A673 (cell line): ENCODE results near the gene ZNF248. TPM values are rescaled to one million over a fixed set of nuclear protein-coding genes. Genes with fewer than 3 reads are reported as not detected.

Experiments
- BruUV-seq: library from RNA; stranded (reverse); fragments of 400-500 nt; replicated peaks from 2 replicates; lab custom pipeline; 2021; lab: Mats Ljungman, UMichigan
- CTCF ChIA-PET: fragments of 300-600 bp; sonication (Branson Sonifier 250); formaldehyde crosslinking; loops from one replicate; lab custom pipeline; 2022; ENCODE audit warnings: antibody characterized with exemption; lab: Charles Lee
- POLR2A ChIA-PET: fragments of 300-600 bp; sonication (Branson Sonifier 250); formaldehyde crosslinking; loops from one replicate; lab custom pipeline; 2022; ENCODE audit warnings: antibody characterized with exemption; ENCODE audit not compliant: low non-redundant PET; lab: Charles Lee
- DNase-seq: peaks from one replicate; pipeline ENCODE4 v3.0.0-alpha.2; 2015; ENCODE audit warnings: low spot score
- H3K27ac ChIP-seq: fragments of 200-600 bp; sonication (generic); 2 replicates; pipeline ENCODE4 v1.5.1; 2016; ENCODE audit warnings: mixed run types, low read depth, mild to moderate bottlenecking, mixed read lengths, antibody characterized with exemption, low read length; ENCODE audit not compliant: poor library complexity, severe bottlenecking
- H3K27me3 ChIP-seq: fragments of 200-600 bp; sonication (generic); replicated peaks from 2 replicates; pipeline ENCODE4 v1.6.1; 2017; ENCODE audit warnings: mixed run types, low read depth, mild to moderate bottlenecking, mixed read lengths, antibody characterized with exemption, low read length; ENCODE audit not compliant: insufficient read depth, poor library complexity
- H3K36me3 ChIP-seq: fragments of 200-600 bp; sonication (generic); 2 replicates; pipeline ENCODE4 v1.6.1; 2016; ENCODE audit warnings: mixed run types, mild to moderate bottlenecking, mixed read lengths, antibody characterized with exemption, low read length; ENCODE audit not compliant: insufficient read depth, poor library complexity, severe bottlenecking
- H3K4me1 ChIP-seq: fragments of 200-600 bp; sonication (generic); 2 replicates; pipeline ENCODE4 v1.6.1; 2017; ENCODE audit warnings: mixed run types, mild to moderate bottlenecking, mixed read lengths, antibody characterized with exemption, low read length; ENCODE audit not compliant: insufficient read depth, poor library complexity, severe bottlenecking
- H3K4me3 ChIP-seq: fragments of 200-600 bp; sonication (generic); 2 replicates; pipeline ENCODE4 v1.5.1; 2016; ENCODE audit warnings: low read depth, mixed run types, mild to moderate bottlenecking, mixed read lengths, low read length; ENCODE audit not compliant: poor library complexity, severe bottlenecking
- H3K9me3 ChIP-seq: fragments of 200-600 bp; sonication (generic); 2 replicates; pipeline ENCODE4 v1.6.1; 2016; ENCODE audit warnings: mixed run types, low read depth, mild to moderate bottlenecking, mixed read lengths, antibody characterized with exemption, low read length; ENCODE audit not compliant: poor library complexity, severe bottlenecking
- CTCF ChIP-seq: fragments of 300-800, 200-600 bp; sonication (generic); conservative IDR thresholded peaks from 2 replicates; pipeline ENCODE4 v1.5.1; 2017; ENCODE audit warnings: low read depth, mild to moderate bottlenecking, antibody characterized with exemption, low read length, moderate library complexity, mixed read lengths
- EZH2 ChIP-seq: fragments of 200-600 bp; sonication (generic); IDR thresholded peaks from 2 replicates; pipeline ENCODE4 v1.6.1; 2017; ENCODE audit warnings: borderline replicate concordance, low read depth, mild to moderate bottlenecking, mixed read lengths, antibody characterized with exemption, low read length; ENCODE audit not compliant: poor library complexity, severe bottlenecking
- intact Hi-C: fragments of 100-400 bp; cut with micrococcal nuclease; formaldehyde crosslinking; loops from one replicate; pipeline ENCODE4 v1.10.0; 2022; ENCODE audit not compliant: unreplicated experiment
- total RNA-seq: library from RNA; stranded (reverse); gene quantifications from 2 replicates; pipeline ENCODE4 v1.2.3, GENCODE V29; 2021

ZNF248 gene
- total RNA-seq, 1 experiment from 2014 or later = 8.7 TPM

DNA sequence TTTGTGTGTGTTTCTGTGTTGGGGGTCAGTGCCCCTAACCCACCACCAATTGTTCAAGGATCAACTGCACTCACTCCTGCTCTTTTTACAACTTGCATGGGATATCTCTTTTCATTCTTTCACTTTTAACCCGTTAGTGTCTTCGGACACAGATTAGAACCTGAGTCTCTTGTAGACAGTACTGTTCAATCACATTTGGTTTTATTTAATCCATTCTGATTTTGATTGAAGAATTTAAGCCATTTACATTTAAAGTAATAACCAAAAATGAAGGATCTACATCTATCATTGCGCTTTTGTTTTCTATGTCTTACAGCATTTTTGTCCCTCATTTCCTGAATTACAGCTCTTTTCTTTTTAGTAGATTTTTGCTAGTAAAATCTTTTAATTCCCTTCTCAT is 43.6 kb downstream of the ZNF248 start:
- BruUV-seq = no TSS peak
- peaks cover 24% of the 10 kb centered on the region for H3K9me3 ChIP-seq
- intact Hi-C loops = no loop called here
- no peak for TF ChIP-seq EZH2
- TF ChIP-seq CTCF = no peak
- no peak overlapping the region for H3K27ac ChIP-seq
- no peak overlapping the region for H3K4me3 ChIP-seq
- no peaks in the 10 kb centered on the region for H3K27me3 ChIP-seq
- no peaks in the 10 kb centered on the region for H3K4me1 ChIP-seq
- CTCF ChIA-PET = no interaction called here
- no peak for DNase-seq
- POLR2A ChIA-PET = no interaction called here
- H3K36me3 ChIP-seq = no peaks in the 10 kb centered on the region

GRCh38 chr10:37812290-37812689 is 45.1 kb downstream of the ZNF248 start:
- TF ChIP-seq EZH2 = no peak
- TF ChIP-seq CTCF = no peak
- POLR2A ChIA-PET = no interaction called here
- intact Hi-C loops = no loop called here
- peaks cover 16% of the 10 kb centered on the region for H3K9me3 ChIP-seq
- no TSS peak for BruUV-seq
- DNase-seq = no peak
- no peak overlapping the region for H3K4me3 ChIP-seq
- H3K27ac ChIP-seq = no peak overlapping the region
- H3K4me1 ChIP-seq = no peaks in the 10 kb centered on the region
- no peaks in the 10 kb centered on the region for H3K27me3 ChIP-seq
- CTCF ChIA-PET = no interaction called here
- no peaks in the 10 kb centered on the region for H3K36me3 ChIP-seq

- H3K4me1 ChIP-seq = no peaks in the 10 kb centered on the region
- ChIA-PET CTCF (no interaction called here), POLR2A (no interaction called here)
- DNase-seq = no peak
- H3K4me3 ChIP-seq = no peak overlapping the region
- H3K27me3 ChIP-seq = no peaks in the 10 kb centered on the region
- TF ChIP-seq EZH2 (no peak), CTCF (no peak)
- intact Hi-C loops = no loop called here
- BruUV-seq = no TSS peak
- no peak overlapping the region for H3K27ac ChIP-seq
- peaks cover 7% of the 10 kb centered on the region for H3K9me3 ChIP-seq
- no peaks in the 10 kb centered on the region for H3K36me3 ChIP-seq
Measured at GRCh38 chr10:37803269-37803668, 54.1 kb downstream of the ZNF248 start.
